ENCODE results near the gene OLIG2.

The OLIG2 gene

GRCh38 chr21:33025489-33026442 lies at the start of gene OLIG2:
Gene OLIG2 (plus strand): TSS chr21:33025935. CDS start chr21:33026863, 928 bp downstream.
- no peak for FAIRE-seq

GRCh38 chr21:32976791-32977190 lies 48.9 kb upstream of the OLIG2 start:
- FAIRE-seq = no peak

GRCh38 chr21:32977216-32977615 lies 48.5 kb upstream of the OLIG2 start:
- no peak for FAIRE-seq

GRCh38 chr21:32978331-32979270 lies 47.1 kb upstream of the OLIG2 start:
- no peak for FAIRE-seq

- no peak for FAIRE-seq
Measured at GRCh38 chr21:32979598-32980268, 46.0 kb upstream of the OLIG2 start.

GRCh38 chr21:32981096-32981495 lies 44.6 kb upstream of the OLIG2 start:
- FAIRE-seq = no peak

- no peak for FAIRE-seq
Measured at GRCh38 chr21:32990666-32991065, 35.1 kb upstream of the OLIG2 start.

GRCh38 chr21:32991361-32991760 lies 34.4 kb upstream of the OLIG2 start:
- no peak for FAIRE-seq

GRCh38 chr21:32993894-32994293 lies 31.8 kb upstream of the OLIG2 start:
- no peak for FAIRE-seq

- FAIRE-seq = peak; percentile 75
Measured at GRCh38 chr21:32994305-32994704, 31.4 kb upstream of the OLIG2 start.

- FAIRE-seq = no peak
Measured at GRCh38 chr21:33007747-33008146, 18.0 kb upstream of the OLIG2 start.

- FAIRE-seq = no peak
Measured at GRCh38 chr21:33008333-33009051, 17.2 kb upstream of the OLIG2 start.

GRCh38 chr21:33010931-33011330 lies 14.8 kb upstream of the OLIG2 start:
- FAIRE-seq = no peak

- no peak for FAIRE-seq
Measured at GRCh38 chr21:33011462-33011861, 14.3 kb upstream of the OLIG2 start.

- no peak for FAIRE-seq
Measured at GRCh38 chr21:33013626-33014025, 12.1 kb upstream of the OLIG2 start.

- FAIRE-seq = no peak
Measured at GRCh38 chr21:33014331-33014730, 11.4 kb upstream of the OLIG2 start.

GRCh38 chr21:33015096-33015495 lies 10.6 kb upstream of the OLIG2 start:
- no peak for FAIRE-seq

- no peak for FAIRE-seq
Measured at GRCh38 chr21:33015756-33016155, 10.0 kb upstream of the OLIG2 start.

GRCh38 chr21:33018707-33019465 lies 6.8 kb upstream of the OLIG2 start:
- no peak for FAIRE-seq

GRCh38 chr21:33019516-33019884 lies 6.2 kb upstream of the OLIG2 start:
- no peak for FAIRE-seq

GRCh38 chr21:33019885-33020557 lies 5.7 kb upstream of the OLIG2 start:
- no peak for FAIRE-seq

All from A204.1 (cell line).